GM19455 (cell line): Measurements from ENCODE around the gene MMP26.

Experiments used
- ATAC-seq: cut with Tn5 transposase; IDR thresholded peaks from one replicate; pipeline ENCODE4 v1.9.1; 2021; ENCODE audit not compliant: unreplicated experiment

The MMP26 gene

DNA sequence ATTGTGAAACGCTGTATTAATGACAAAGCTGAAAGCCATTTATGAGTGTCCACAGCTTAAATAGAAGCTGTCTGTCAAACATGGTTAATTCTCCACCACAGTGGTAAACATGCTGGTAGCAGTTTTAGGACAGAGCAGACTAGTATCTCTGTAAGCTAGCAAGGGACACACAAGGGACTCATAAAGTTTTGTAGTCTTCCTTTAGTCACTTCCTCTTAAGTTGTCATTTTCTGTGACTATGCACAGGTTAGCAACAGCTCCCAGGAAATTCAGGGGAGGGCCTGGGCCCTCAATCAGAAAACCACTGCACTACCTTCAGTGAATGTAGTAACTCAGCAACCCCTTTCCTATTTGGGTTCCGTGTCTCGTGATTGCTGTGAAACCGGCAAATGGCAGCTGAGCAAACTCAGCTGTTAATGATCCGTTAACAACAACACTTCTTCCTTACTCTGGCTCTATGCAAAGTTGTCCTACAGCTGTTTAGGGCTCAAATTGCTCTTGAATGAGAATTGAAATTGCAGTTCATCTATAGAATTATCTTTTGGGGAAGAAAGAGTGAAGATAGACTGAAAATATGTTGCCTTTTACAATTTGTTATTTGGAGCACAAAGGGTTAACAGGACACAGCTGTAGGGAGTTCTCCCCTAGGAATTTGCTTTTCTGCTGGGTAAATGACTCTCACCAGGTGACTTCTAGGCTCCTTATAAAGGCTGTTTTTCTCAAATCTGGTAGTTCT is at the start of gene MMP26:
Gene MMP26, plus strand, starts transcription at position 731 of the 736 bp plus-strand sequence.
- ATAC-seq: peak; percentile 68

DNA sequence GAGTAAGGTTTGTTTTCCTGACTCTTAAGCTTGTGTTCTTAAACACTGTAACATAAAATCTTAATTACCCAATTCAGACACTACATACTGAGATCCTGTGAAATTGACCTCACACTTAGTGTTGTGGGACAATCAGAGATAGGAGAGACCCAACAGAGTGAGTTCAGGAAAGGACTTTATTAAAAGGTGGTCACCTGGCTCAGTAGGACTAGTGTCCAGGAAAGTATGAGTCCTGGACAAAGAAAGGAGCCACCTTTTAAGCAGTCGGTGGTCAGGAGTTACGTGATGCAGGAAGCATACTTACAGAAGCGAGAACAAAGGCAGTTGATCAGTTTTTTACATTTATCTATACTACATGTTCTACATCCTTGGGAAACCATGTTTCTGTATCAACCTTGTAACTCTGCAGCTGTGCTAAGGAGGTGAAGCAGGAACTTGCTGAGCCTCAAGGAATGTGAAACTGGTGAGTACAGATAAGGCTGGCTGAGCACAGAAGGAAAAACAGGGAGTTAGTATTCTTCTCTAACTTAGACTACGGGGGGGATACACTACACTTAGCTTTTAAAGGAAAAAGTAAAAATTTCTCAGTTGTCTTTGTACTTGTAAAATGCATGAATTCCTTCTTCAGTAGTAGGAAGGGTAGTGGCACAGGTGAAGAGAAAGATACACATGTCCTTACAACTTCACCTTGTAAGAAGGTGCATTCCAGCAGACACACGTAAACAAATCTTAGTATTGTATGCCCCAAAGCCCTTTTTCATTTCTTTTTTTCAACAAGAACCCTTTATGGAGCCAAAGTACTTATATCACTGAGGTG is 45.7 kb upstream of the MMP26 start:
- no peak for ATAC-seq

DNA sequence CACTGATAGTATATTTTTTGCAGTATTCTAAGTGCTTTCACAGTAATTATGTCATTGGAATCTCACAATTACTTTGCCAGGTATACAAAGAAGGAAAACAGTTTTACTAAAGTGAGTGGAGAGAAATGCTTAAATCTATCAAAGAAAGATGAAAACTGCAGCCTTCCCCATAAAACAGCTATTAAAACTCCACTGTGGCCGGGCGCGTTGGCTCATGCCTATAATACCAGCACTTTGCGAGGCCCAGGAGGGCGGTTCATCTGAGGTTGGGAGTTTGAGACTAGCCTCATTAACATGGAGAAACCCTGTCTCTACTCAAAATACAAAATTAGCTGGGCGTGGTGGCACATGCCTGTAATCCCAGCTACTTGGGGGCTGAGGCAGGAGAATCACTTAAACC is 41.7 kb upstream of the MMP26 start:
- ATAC-seq: no peak

DNA sequence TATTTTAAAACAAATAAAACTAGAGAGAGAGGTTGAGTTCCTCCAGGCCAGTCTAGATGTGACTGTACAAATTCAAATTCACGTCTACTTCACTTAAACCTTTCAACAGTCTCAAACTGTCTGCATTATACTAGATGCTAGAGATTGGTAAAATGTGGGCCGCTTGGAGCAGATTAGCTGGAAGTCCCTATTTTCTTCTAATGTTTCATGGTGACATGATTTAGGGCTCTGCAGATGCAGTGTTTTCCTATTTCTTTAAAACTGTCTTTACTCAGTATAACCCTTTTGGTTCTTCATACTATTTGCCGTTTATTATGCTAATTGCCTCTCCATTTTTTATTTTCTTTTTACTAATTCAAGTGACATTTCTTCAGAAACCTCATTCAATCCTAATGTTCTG is 40.4 kb upstream of the MMP26 start:
- ATAC-seq: no peak

DNA sequence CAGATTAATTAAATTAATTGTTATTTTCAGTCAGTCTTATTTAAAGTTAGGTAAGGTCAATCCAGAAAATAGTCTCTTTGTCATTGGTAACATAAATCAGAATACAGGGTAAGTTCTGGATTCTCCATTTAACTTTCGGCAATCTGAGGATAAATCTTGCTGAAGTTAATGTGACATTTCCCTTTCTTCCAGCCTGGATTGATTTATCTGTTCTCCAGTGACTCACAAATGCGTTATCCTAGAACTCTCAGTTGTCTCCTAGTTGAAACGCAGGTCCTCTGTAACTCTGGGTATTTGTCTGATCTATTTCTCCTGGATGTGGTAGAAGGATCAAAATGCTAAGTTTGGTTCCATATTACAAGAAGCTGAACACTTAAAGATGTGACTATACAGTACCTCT is 39.8 kb upstream of the MMP26 start:
- no peak for ATAC-seq

DNA sequence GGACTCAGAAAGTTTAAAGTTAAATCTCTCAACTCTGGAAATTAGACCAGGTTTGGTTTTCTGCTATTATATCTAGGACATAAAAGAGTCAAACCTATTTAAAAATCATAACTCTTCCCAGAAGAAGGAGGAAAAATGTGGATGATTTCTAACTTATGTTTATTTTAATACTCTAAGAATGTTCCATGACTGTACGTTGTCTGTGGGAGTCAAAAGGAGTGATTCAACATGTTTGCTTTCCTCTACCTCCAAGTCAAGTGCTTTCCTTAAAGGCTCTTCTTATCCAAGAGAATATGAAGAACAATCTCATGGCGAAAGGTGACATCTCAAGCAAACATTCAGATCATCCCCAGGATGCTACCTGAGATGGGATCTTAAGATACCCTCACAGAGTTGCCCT is 39.2 kb upstream of the MMP26 start:
- no peak for ATAC-seq

DNA sequence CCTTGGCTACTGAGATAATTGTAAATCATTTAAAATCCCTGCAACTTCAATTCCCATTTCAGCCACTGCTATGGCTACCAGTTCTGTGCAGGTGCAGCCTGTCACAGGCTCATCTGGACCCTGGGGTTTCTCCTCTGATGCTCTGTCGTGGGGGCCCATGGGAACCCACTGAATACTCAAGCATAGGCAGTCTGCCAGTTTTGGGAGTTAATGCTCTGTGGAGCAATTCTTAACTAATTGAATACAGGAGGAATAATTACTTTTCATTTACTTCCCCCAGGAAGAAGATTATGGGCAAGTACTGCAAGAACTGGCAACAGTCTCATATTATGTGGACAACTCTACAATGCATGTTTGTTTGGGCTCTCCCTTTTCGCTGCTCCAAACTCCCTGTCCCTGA is 32.8 kb upstream of the MMP26 start:
- no peak for ATAC-seq

DNA sequence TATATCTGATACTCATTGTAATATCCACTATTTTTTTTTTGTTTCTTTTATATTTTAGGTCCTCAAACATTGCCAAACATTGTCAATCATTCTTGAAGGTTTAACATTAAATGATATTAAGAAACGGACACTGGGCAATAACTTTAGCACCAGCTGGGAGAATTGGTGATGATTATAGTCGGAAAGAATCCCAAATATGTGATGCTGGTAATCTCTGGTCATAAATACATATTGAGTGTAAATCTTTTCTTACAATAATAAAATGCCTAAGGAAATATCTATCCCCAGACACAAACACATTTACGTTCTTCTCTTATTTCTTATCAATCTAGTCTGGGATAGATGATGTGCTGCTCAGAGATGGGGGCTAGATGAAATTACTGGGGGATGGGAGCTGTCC is 32.1 kb upstream of the MMP26 start:
- no peak for ATAC-seq

DNA sequence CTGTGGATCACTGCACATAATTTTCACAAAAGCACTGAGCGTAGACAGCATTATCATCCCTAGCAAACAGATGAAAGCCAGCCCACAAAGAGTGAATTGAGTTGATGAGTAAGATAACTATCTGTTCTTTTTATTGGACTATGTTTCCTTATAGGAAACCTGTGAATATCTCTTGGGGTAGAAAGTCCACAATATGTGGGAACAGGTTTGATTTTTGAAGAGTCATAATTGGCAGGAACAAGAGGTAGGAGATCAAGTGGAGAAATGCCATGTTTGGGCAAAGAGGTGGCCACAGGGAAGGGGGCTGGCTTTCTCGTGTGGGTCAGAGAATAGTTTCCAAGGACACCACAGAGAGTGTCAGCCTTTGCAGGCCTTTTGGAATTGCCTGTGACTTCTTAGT is 30.8 kb upstream of the MMP26 start:
- ATAC-seq: no peak

DNA sequence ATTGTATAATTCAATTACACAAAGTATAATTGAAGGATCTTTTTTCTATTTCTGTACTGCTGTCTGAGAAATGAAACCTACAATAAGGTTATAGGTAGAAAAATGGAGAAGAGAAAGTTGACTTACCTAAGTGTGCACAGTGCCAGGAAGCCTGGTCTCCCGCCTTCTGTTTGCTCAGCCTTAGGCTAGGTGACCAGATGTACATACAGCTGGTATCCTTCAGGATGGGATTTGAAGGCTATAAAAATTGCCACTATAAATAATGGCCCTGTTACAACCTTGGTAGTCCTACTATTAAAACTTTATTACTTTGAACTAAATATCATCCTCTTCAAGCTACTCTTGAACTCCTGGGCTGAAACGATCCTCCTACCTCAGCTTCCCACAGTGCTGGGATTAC is 26.6 kb upstream of the MMP26 start:
- no peak for ATAC-seq

DNA sequence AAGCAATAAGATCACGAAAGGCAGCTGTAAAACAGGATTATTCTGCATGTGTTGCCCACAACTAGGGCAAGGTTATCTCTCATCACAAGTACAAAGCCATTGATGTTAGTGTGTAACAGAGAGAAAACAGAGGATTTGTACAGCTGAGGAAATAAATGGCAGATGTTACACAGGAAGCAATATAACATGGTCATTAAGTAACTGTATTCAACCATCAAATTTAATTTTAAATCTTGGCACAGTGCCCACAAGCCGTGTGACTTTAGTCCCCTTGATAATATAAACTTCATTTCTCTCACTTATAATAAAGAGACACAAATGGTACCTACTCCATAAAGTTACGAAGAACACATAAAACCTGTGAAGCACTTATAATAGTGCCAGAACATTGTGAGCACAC is 24.2 kb upstream of the MMP26 start:
- ATAC-seq: no peak

DNA sequence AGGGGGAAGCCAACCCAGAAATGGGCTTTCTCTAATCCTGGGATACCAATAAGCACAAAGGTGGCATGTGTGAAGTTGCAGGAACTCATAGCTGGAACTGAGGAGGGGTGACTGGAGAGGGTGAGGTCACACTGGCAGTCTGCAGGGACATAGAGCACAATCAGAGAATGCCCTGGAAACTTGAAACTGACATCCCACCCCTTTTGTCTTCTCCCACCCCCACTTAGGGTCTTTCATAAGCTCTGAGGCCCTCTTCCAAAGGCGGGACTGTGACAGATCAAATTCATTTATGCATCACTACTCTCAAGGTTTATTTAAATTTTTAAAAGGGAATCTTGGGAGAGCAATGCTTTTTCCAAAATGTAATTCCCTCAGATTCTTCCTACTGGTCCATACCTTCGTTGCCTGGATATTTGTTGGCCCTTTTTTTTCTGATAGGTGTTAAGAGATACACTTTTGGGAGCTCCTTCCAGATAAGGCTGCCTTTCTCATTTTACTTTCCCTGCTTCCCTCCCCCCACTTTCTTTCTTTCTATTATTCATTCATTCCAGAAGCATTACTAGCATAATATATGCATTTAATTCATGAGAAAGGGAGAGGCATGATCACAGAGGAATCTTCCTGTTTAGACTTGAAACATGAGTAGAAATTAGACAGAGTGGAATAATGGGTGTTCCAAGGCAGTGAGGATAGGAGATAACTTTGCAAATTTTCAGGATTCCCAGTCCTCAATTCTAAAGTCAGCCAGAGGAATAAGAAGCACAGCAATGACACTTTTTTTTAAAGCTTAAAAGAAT is 21.8 kb upstream of the MMP26 start:
- no peak for ATAC-seq

DNA sequence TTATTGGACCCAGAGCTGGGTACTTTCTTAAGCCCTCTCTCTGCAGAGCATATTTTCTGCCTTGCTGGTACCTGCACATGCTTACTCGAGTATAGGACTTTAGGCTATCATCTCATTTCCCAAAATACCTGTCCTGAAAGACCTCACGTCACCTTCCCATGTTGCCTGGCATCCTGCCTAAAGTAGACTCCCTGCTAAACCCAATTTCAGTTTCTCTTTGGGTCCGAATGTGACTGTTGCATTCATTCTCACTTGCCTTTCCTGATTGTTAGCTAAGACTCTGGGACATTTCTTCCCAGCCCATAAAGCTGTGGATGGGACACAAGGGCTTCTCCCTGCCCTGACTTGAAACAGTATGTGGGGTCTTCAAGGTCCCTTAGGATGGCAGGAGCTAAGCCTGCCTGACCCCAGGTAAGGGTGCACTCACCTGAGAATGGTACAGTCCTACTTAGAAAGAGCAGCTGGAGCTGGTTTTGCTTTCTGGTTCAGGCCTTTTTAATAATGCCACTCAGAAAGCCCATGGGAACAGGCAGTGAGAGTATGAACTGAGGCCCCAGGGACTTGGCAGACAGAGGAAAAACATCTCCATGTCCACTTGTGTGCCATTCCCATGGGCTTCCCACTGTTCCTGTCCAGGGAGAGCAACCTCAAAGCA is 19.8 kb upstream of the MMP26 start:
- ATAC-seq: no peak

DNA sequence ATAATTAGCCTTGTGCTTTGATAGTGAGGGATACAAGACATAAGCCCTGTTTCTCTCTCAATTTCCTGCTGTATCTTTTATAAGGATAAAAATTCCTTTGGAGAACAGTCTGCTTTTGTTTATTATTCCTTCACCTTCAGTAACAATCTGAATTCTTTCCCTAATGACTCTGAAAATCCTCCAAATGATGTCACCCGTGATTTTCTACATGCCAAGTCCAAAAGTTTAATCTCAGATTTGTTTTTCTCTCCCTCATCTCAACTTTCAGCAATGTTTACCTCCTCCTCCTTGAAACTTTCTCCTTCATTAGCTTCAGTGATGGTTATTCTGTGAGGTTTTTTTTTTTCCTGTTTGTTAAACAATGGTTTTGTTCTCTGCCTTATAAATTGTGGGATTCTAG is 9.1 kb upstream of the MMP26 start:
- ATAC-seq: no peak

DNA sequence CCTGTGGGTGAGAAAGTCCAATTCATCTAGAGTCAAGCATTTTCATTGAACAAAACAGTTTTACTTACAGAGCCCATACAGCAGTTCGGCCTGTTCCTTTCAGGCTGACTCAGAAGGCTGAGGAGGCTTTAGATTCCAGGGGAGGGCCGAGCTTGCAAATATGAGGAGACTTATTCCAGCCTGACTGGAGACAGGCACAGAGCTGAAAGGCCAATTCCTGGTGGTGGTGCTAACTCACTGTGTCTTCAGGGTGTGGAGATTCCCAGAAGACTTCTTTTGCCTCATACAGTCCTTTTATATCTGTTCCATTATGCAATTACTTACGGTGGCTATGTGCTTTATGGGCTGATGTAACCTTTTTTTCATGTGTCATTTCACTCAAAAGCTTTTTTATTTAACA is 7.0 kb upstream of the MMP26 start, which contains the start of gene OR51E2:
Gene OR51E2, minus strand, starts transcription at position 269 of the 400 bp plus-strand sequence. CDS start 15,142 bp downstream, outside the sequence.
- ATAC-seq: no peak

DNA sequence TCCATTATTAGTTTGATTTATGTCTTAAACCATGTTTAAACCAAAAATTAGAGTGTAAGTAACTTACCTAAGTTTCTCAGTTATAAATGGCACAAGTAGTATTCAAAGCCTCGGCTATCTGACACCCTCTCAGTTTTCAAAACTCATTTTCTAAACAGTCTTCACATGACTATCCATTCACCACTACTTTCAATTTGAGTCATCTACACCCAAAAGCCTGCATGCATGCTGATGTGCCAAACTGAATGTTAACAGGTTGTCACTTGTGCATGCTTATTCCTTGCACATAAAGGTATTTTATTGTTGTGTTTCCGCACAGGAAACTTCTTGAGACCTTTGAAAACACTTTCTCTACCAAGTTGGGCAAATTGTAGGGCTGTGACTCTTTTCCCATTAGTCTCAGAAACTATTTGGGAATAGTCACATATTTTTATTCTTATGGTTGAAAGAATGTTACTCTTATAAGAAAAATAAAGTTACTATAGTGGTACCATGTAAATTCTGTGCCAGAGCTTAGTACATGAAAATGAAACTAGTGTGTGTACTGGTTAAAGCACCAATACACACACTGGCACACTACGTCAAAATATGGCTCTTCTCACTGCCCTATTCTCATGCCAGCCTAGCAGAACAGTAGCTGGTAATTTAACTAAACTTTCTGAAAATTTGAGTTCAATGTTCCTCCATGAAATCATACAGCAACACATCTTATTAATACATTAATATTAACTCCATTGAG is 4.7 kb upstream of the MMP26 start:
- peak; percentile 85 for ATAC-seq

DNA sequence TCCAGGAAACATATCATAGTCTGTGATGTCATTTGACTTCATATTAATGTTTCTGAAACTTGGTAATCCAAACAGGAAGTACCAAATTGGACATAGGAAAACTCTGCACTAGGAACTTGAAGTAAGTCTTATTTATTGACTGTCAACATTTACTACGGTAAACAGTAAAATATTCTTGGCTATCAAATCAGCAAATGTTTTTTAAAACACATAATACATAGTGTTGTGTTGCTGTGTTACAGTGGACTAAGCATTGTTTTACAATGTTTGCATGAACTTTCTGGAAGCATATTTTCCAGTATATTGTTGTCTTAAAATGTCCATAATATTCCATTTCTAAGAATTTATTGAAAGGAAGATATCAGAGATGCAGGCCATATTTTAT is 4.2 kb upstream of the MMP26 start:
- ATAC-seq: no peak

DNA sequence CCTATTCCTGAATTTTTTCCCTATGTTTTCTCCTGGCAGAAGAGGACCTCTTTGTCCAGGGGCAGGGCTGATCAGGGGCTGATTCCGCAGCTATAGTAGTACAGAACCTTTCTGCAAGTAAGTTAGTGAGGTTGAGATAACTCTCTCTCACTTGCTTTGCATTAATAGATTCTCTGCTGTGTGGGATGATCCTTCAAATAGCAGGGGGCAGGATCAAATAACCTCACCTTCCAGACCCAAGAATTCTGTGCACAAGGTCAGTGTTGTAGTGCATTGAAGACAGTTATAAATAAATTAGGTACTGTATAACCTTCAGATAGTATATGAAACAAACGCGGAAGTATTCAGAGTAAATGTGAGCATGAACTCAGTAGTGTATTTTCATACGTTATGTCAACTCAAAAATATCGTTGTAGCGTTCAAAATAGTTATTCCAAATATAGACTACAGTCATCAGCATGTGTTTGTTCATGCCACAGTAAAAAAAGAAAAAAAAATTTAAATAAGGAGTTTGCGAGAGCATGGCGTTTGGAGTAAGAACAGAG is 278 bp downstream of the MMP26 start:
- no peak for ATAC-seq

DNA sequence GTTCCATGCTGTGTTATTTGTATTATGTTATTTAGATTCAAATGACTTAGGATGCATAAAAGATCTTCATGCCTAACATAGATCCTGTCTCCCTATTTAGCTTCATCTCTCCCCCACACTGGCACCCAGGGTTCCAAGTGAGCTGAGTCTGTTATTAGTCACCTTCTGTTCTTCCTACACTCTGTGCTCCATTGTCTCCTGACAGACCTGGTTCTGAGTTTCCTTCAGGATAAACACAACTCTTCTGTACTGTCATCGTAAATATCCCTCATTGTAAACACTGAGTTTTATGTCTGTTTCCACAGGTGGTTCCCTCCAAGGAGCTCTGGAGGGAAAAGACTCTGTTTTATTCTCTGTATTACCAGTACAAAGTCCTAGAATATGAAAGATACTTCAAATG is 8.7 kb downstream of the MMP26 start:
- no peak for ATAC-seq

DNA sequence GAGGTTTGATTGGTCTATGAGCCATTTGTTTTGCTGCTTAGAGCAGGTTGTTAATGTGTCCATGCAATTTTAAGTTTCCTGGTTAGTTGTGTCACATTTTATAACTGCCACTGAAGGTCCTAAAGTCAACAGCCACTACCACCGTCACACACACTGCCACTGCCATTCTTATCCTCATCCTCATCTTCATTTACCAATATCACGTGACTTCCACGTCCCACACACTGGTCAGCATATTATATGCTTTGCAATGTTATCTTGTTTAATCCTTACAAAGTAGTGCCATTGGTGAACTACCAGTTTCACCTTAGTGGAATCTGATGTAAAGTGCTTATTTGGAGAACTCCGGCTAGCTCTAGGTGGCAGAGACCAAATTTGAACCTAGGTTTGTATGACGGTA is 9.7 kb downstream of the MMP26 start:
- no peak for ATAC-seq
